Ecto neural progenitor cell (in vitro differentiated cells): ENCODE measurements around the gene CENPO.

Source experiments
- DNase-seq: peaks from one replicate; pipeline ENCODE4 v3.0.0-alpha.2; 2018; ENCODE audit warnings: low spot score

Gene CENPO

DNA sequence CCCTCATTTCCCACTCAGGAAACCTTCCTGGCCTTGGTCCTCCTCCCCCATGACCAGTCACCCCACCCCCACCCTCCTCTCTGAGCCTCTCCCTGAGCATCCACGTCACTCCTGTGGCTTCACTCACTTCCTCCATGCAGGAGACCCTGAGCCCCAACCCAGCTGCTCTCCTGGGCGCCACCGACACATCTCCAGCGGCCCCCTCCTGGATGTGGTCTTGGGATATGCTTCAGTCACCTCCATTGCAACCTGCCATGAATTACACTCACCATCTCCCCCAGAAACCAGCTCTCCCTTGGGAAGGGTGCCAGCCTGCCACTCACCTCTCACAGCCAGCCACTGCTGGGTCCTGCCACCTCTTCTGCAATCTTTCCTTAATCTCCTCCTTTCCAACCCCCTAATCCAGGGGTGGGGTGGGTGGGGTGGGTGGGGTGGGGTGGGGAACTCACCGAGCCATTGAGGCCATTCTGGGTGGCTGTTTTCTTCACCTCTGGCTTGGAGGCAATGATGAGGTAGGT, 44.8 kb downstream of the CENPO start:
- no peak for DNase-seq

GRCh38 chr2:24838541-24838940, 45.3 kb downstream of the CENPO start:
- no peak for DNase-seq

- no peak for DNase-seq
Measured at GRCh38 chr2:24839729-24840128, 46.5 kb downstream of the CENPO start.

- no peak for DNase-seq
Measured at GRCh38 chr2:24840164-24840869, 47.1 kb downstream of the CENPO start.

- no peak for DNase-seq
Measured at GRCh38 chr2:24840962-24841945, 48.0 kb downstream of the CENPO start.

GRCh38 chr2:24842081-24843050, 49.1 kb downstream of the CENPO start:
- DNase-seq, result no peak

- no peak for DNase-seq
Measured at GRCh38 chr2:24843330-24843860, 50.2 kb downstream of the CENPO start.

DNA sequence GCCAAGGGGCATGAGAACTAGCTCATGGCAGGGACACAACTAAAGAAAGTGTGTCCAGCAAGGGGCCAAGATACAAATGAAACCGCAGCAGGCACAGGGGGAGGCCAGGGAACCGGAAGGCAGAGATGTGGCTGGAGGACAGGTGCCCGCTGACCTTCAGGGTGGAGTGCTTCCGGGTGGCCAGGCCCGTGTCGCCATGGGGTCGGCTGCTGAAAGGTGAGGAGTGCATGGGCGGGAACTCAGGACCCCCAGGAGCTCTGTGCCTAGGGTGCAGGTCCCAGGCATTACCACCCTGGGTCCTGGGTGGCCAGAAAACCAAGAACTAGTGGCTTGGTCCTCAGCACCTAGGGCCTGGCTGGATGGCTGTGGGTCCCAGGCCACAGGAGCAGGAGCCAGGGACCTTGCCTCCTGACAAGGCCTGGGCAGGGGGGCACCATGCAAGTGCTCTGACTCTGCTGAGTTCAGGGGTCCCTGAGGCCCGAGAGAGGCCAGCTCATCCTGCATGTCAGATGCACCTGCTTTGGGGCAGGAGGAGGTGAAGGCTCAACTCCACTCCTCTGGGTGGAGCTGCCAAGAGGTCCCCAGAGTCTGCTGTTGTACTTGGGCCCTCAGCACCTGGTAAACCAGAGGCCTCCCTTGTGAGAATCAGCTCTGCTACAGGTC, 50.9 kb downstream of the CENPO start:
- DNase-seq, result no peak

- no peak for DNase-seq
Measured at GRCh38 chr2:24845691-24846090, 52.5 kb downstream of the CENPO start.

GRCh38 chr2:24850944-24851343, 57.7 kb downstream of the CENPO start:
- DNase-seq, result no peak

DNA sequence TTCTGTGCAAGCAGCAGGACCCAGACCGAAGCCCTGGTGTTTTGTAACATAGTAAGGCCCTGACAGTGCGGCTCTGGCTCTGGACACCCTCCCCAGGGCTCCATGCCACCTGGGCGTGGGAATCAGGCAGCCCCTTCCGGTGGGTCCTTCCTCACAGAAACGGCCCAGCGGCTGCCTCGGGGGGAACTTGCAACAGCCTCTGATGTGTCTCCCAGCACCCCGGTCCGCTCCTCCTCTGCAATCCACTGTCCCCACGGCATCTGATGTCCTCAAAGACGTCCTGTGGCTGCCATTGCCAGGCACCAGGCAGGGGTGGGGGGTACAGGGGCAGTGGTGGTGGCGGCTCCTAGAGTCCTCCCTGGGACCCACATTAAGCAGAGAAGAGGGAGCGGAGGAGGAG, 58.8 kb downstream of the CENPO start:
- DNase-seq, result no peak

- no peak for DNase-seq
Measured at GRCh38 chr2:24852431-24853020, 59.3 kb downstream of the CENPO start.

GRCh38 chr2:24853046-24853445, 59.8 kb downstream of the CENPO start:
- DNase-seq, result no peak

- no peak for DNase-seq
Measured at GRCh38 chr2:24853996-24854395, 60.8 kb downstream of the CENPO start.

GRCh38 chr2:24855022-24855622, 61.9 kb downstream of the CENPO start:
- DNase-seq, result no peak

GRCh38 chr2:24855726-24856125, 62.5 kb downstream of the CENPO start:
- DNase-seq, result no peak

DNA sequence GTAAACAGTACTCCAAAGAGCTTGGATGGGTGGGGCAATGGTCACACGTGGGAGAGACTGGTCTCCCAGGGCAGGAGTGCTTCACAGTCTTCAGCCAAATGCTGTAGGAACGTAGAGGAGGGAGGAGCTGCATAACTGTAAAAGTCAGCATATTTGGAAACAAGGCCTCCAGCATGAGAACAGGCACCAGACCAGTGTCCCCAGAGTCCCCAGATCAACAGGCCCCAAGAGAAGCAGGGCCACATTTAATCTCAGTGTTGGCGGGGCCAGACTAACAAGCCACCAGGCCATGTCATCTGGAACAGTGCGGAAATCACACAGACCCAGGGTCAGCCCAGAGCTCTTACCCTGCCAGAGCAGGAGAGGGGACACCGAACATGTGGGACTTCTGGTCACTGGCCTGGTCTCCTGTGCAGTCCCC, 63.6 kb downstream of the CENPO start:
- no peak for DNase-seq

GRCh38 chr2:24857746-24858145, 64.5 kb downstream of the CENPO start:
- DNase-seq, result no peak

DNA sequence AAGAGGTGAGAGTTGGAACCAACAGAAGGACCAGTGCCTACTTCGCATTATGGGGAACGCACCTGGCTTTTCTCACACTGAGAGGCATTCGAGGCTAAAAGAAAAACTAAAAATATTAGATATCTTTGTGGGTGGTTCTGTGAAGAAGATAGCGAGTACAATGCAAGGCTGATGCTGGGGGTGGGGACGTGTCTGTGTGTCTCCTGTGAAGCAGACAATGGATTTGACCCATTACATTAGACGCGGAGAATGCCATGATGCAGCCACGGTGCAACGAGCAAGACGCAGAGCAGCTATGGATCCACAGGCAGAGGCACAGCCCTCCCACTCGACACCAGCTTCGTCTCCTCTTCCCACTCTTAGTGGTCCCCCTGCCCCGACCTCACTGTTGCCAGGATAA, 65.8 kb downstream of the CENPO start:
- DNase-seq, result no peak

DNA sequence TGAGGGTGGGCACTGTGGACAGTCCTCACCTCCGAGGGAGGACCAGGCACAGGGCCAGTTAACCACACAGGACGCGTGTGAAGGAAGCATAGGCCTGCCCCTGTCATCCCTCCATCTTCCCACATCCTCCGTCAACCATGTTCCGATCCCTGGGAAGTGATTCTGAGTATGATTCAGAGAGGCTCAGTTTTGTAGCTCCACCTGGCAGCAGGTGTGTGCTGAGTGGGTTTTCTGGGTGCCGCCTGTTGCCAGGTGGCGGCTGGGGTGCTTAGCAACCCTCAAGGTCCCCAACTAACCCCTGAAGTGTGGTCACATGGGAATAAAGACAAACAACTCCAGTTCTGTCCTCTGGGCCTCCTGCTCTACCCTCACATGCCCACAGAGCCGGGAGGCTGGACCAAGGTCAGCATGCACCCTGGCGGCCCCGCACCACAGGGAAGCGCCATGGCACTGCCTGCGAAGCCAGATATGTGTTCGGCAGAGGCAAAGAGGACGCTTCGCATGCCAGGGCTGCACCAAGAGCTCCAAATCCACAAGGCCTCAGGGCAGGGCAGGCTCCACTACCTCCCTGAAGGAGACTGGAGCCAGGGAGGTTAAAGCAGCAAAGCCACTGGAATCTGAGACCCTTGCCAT, 66.9 kb downstream of the CENPO start:
- no peak for DNase-seq
